H9 (cell line): Measurements from ENCODE around the gene MSL3B.

ENCODE experiments used
- DNase-seq: peaks from one replicate; pipeline ENCODE4 v3.0.0-alpha.2; 2017
- H2AFZ ChIP-seq: one replicate; pipeline ENCODE4 v1.6.1; 2013; ENCODE audit warnings: mild to moderate bottlenecking, low read length, control low read depth, moderate library complexity
- H2AK5ac ChIP-seq: 2 replicates; pipeline ENCODE4 v1.6.1; 2013; ENCODE audit warnings: low read length, control low read depth, mixed read lengths; ENCODE audit not compliant: insufficient read length
- H2BK120ac ChIP-seq: one replicate; pipeline ENCODE4 v1.6.1; 2013; ENCODE audit warnings: low read depth, mild to moderate bottlenecking, low read length, control low read depth, inconsistent platforms; ENCODE audit not compliant: poor library complexity, severe bottlenecking
- H2BK12ac ChIP-seq: 2 replicates; pipeline ENCODE4 v1.6.1; 2013; ENCODE audit warnings: low read length, control low read depth, mixed read lengths, low read depth; ENCODE audit not compliant: insufficient read length
- H2BK15ac ChIP-seq: 2 replicates; pipeline ENCODE4 v1.6.1; 2013; ENCODE audit warnings: low read depth, low read length, control low read depth
- H2BK20ac ChIP-seq: one replicate; pipeline ENCODE4 v1.6.1; 2013; ENCODE audit warnings: low read depth, mild to moderate bottlenecking, low read length, control low read depth, inconsistent platforms; ENCODE audit not compliant: poor library complexity, severe bottlenecking
- H2BK5ac ChIP-seq: 2 replicates; pipeline ENCODE4 v1.6.1; 2013; ENCODE audit warnings: low read length, control low read depth, mixed read lengths; ENCODE audit not compliant: insufficient read length
- H3K14ac ChIP-seq: 2 replicates; pipeline ENCODE4 v1.6.1; 2013; ENCODE audit warnings: low read length, control low read depth; ENCODE audit not compliant: insufficient read depth
- H3K18ac ChIP-seq: 2 replicates; pipeline ENCODE4 v1.6.1; 2013; ENCODE audit warnings: low read depth, mild to moderate bottlenecking, mixed read lengths, low read length, control low read depth; ENCODE audit not compliant: insufficient read length
- H3K23ac ChIP-seq: 2 replicates; pipeline ENCODE4 v1.6.1; 2013; ENCODE audit warnings: low read length, control low read depth, mixed read lengths, low read depth; ENCODE audit not compliant: insufficient read length
- H3K23me2 ChIP-seq: 2 replicates; pipeline ENCODE4 v1.6.1; 2013; ENCODE audit warnings: low read depth, mild to moderate bottlenecking, mixed read lengths, low read length, control low read depth; ENCODE audit not compliant: insufficient read length, poor library complexity, severe bottlenecking
- H3K27ac ChIP-seq: 2 replicates; pipeline ENCODE4 v1.5.1; 2013; ENCODE audit warnings: low read length, control low read depth, mixed read lengths, low read depth; ENCODE audit not compliant: insufficient read length
- H3K27me3 ChIP-seq: 2 replicates; pipeline ENCODE4 v1.6.1; 2013; ENCODE audit warnings: low read length, control low read depth, inconsistent platforms; ENCODE audit not compliant: insufficient read depth
- H3K4ac ChIP-seq: 2 replicates; pipeline ENCODE4 v1.6.1; 2013; ENCODE audit warnings: low read depth, mild to moderate bottlenecking, control low read depth, inconsistent platforms, low read length, moderate library complexity
- H3K4me1 ChIP-seq: 2 replicates; pipeline ENCODE4 v1.6.1; 2013; ENCODE audit warnings: low read length, control low read depth, inconsistent platforms; ENCODE audit not compliant: insufficient read depth
- H3K4me2 ChIP-seq: 2 replicates; pipeline ENCODE4 v1.6.1; 2013; ENCODE audit warnings: low read length, control low read depth, mixed read lengths; ENCODE audit not compliant: insufficient read length, insufficient read depth
- H3K56ac ChIP-seq: 2 replicates; pipeline ENCODE4 v1.6.1; 2013; ENCODE audit warnings: low read depth, mild to moderate bottlenecking, mixed read lengths, low read length, control low read depth; ENCODE audit not compliant: insufficient read length
- H3K79me1 ChIP-seq: 2 replicates; pipeline ENCODE4 v1.6.1; 2013; ENCODE audit warnings: low read depth, mild to moderate bottlenecking, moderate library complexity, low read length, control low read depth, inconsistent platforms; ENCODE audit not compliant: insufficient read depth, poor library complexity, severe bottlenecking
- H3K79me2 ChIP-seq: 2 replicates; pipeline ENCODE4 v1.6.1; 2013; ENCODE audit warnings: low read length, control low read depth, inconsistent platforms; ENCODE audit not compliant: insufficient read depth
- H3K9ac ChIP-seq: 2 replicates; pipeline ENCODE4 v1.6.1; 2013; ENCODE audit warnings: low read length, control low read depth, mixed read lengths; ENCODE audit not compliant: insufficient read length; ENCODE audit errors: extremely low read depth
- H3K9me3 ChIP-seq: one replicate; pipeline ENCODE4 v1.6.1; 2013; ENCODE audit warnings: low read depth, low read length, inconsistent platforms; ENCODE audit not compliant: control insufficient read depth
- H3T11ph ChIP-seq: one replicate; pipeline ENCODE4 v1.6.1; 2013; ENCODE audit warnings: mild to moderate bottlenecking, low read length, control low read depth, inconsistent platforms
- H4K20me1 ChIP-seq: one replicate; pipeline ENCODE4 v1.6.1; 2013; ENCODE audit not compliant: control insufficient read depth, insufficient read length, insufficient read depth
- H4K5ac ChIP-seq: 2 replicates; pipeline ENCODE4 v1.6.1; 2013; ENCODE audit warnings: low read depth, mild to moderate bottlenecking, mixed read lengths, low read length, control low read depth; ENCODE audit not compliant: insufficient read length
- H4K8ac ChIP-seq: replicated peaks from 2 replicates; pipeline ENCODE4 v1.6.1; 2013; ENCODE audit warnings: low read length, control low read depth, mixed read lengths, low read depth; ENCODE audit not compliant: insufficient read length
- H4K91ac ChIP-seq: 2 replicates; pipeline ENCODE4 v1.6.1; 2013; ENCODE audit warnings: low read depth, mild to moderate bottlenecking, moderate library complexity, mixed read lengths, low read length, control low read depth; ENCODE audit not compliant: insufficient read length
- H3K27ac Mint-ChIP-seq, 3 experiments: 2 replicates in 2 of 3; 3 replicates in 1 of 3; pipeline ENCODE4 v1.8.0; 2020 to 2021; ENCODE audit warnings: mixed read lengths in 3 of 3, mild to moderate bottlenecking in 1 of 3, moderate library complexity in 1 of 3
- H3K27me3 Mint-ChIP-seq: 2 replicates; pipeline ENCODE4 v1.8.0; 2021; ENCODE audit warnings: low read depth, mild to moderate bottlenecking, moderate library complexity, mixed read lengths
- H3K36me3 Mint-ChIP-seq, 3 experiments: 2 replicates in 2 of 3; 3 replicates in 1 of 3; pipeline ENCODE4 v1.8.0; 2020 to 2021; ENCODE audit warnings: low read depth in 3 of 3, mixed read lengths in 3 of 3; ENCODE audit not compliant: insufficient read depth in 1 of 3
- H3K4me1 Mint-ChIP-seq, 2 experiments: 2 replicates each; pipeline ENCODE4 v1.8.0; 2020; ENCODE audit warnings: mixed read lengths in 2 of 2
- H3K4me3 Mint-ChIP-seq, 2 experiments: 2 replicates in 1 of 2; 3 replicates in 1 of 2; pipeline ENCODE4 v1.8.0; 2020 to 2021; ENCODE audit warnings: mild to moderate bottlenecking in 2 of 2, mixed read lengths in 2 of 2, moderate library complexity in 1 of 2
- H3K9me3 Mint-ChIP-seq, 2 experiments: 2 replicates in 1 of 2; 3 replicates in 1 of 2; pipeline ENCODE4 v1.8.0; 2020; ENCODE audit warnings: mild to moderate bottlenecking in 2 of 2, mixed read lengths in 2 of 2, moderate library complexity in 1 of 2
- WGBS: extraction: QIAGEN DNeasy Blood & Tissue Kit; methylation state at CpG from one replicate; pipeline ENCODE4 v1.1.7; 2013; ENCODE audit warnings: missing lambda C conversion rate, low lambda C conversion rate, mixed read lengths; ENCODE audit not compliant: insufficient read length; ENCODE audit errors: extremely low coverage; 5-methylcytosine and 5-hydroxymethylcytosine counted together
- TF ChIP-seq, protein P1 (sequence below): fragments of 200-600 bp; sonication (generic); conservative IDR thresholded peaks from 3 replicates; pipeline ENCODE4 v1.8.0; 2021; ENCODE audit warnings: antibody characterized with exemption, mild to moderate bottlenecking

The MSL3B gene

GRCh38 chr2:233836359-233836758 lies 31.8 kb downstream of the MSL3B start:
- no peak overlapping the region for H3K4me3 Mint-ChIP-seq
- WGBS = no CpG with 5 or more reads among the region's 7 CpGs
- Histone ChIP-seq H4K91ac (no peak overlapping the region), H3K23me2 (no peaks in the 10 kb centered on the region), H2BK20ac (no peak overlapping the region), H3T11ph (no peak overlapping the region), H3K27ac (no peak overlapping the region), H3K9ac (no peak overlapping the region), H4K5ac (no peak overlapping the region), H2BK12ac (no peak overlapping the region), H4K8ac (no peak overlapping the region), H2AK5ac (no peak overlapping the region), H3K56ac (no peak overlapping the region), H3K4me2 (no peak overlapping the region), H2AFZ (no peak overlapping the region), H2BK120ac (no peak overlapping the region), H3K79me1 (peaks cover 13% of the 10 kb centered on the region), H3K14ac (no peak overlapping the region), H3K9me3 (no peaks in the 10 kb centered on the region), H3K23ac (no peak overlapping the region), H2BK15ac (no peak overlapping the region), H3K79me2 (peaks cover 17% of the 10 kb centered on the region; the same call in 1 of the 2 replicates), H3K27me3 (no peaks in the 10 kb centered on the region), H3K4me1 (no peaks in the 10 kb centered on the region), H3K18ac (no peak overlapping the region), H4K20me1 (peaks cover 4% of the 10 kb centered on the region), H2BK5ac (no peak overlapping the region), H3K4ac (no peak overlapping the region)
- no peaks in the 10 kb centered on the region for H3K27me3 Mint-ChIP-seq
- DNase-seq = no peak
- 0 out of 7 replicates have a peak overlapping the region, but pooled peaks of 1 of the 3 experiments have one; percentile 44 for H3K27ac Mint-ChIP-seq
- peaks cover 57 to 74% (median 71%) of the 10 kb centered on the region in 3 experiments for H3K36me3 Mint-ChIP-seq
- TF ChIP-seq, protein P1, sequence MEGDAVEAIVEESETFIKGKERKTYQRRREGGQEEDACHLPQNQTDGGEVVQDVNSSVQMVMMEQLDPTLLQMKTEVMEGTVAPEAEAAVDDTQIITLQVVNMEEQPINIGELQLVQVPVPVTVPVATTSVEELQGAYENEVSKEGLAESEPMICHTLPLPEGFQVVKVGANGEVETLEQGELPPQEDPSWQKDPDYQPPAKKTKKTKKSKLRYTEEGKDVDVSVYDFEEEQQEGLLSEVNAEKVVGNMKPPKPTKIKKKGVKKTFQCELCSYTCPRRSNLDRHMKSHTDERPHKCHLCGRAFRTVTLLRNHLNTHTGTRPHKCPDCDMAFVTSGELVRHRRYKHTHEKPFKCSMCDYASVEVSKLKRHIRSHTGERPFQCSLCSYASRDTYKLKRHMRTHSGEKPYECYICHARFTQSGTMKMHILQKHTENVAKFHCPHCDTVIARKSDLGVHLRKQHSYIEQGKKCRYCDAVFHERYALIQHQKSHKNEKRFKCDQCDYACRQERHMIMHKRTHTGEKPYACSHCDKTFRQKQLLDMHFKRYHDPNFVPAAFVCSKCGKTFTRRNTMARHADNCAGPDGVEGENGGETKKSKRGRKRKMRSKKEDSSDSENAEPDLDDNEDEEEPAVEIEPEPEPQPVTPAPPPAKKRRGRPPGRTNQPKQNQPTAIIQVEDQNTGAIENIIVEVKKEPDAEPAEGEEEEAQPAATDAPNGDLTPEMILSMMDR = no peak
- peaks cover 21 to 28% of the 10 kb centered on the region in 2 experiments for H3K4me1 Mint-ChIP-seq
- H3K9me3 Mint-ChIP-seq = no peaks in the 10 kb centered on the region
